Epithelial cell of esophagus (primary cell): ENCODE results near the gene TPST2.

Source experiments
- DNase-seq: peaks from one replicate; pipeline ENCODE4 v3.0.0; 2010; ENCODE audit warnings: low read depth
- H3K4me3 ChIP-seq: 2 replicates; pipeline ENCODE4 v1.5.1; 2011; ENCODE audit warnings: mild to moderate bottlenecking, low read length, control low read depth
- CTCF ChIP-seq: IDR thresholded peaks from 2 replicates; pipeline ENCODE4 v1.5.1; 2011; ENCODE audit warnings: low read depth, mild to moderate bottlenecking, low read length, control low read depth, inconsistent platforms; ENCODE audit not compliant: insufficient read depth; ENCODE audit errors: missing control alignments

Gene TPST2

GRCh38 chr22:26601726-26602125 lies 11.8 kb upstream of the TPST2 start:
- TF ChIP-seq CTCF, result no peak
- no peak overlapping the region for H3K4me3 ChIP-seq
- DNase-seq, result no peak

GRCh38 chr22:26599505-26599904 lies 9.6 kb upstream of the TPST2 start:
- H3K4me3 ChIP-seq, result no peak overlapping the region
- no peak for DNase-seq
- no peak for TF ChIP-seq CTCF

GRCh38 chr22:26597480-26597879 lies 7.5 kb upstream of the TPST2 start:
- no peak overlapping the region for H3K4me3 ChIP-seq
- DNase-seq, result no peak
- TF ChIP-seq CTCF, result no peak

- no peak for TF ChIP-seq CTCF
- no peak for DNase-seq
Measured at GRCh38 chr22:26597026-26597425, 7.1 kb upstream of the TPST2 start.

GRCh38 chr22:26593763-26594162 lies 3.8 kb upstream of the TPST2 start:
- DNase-seq, result no peak
- H3K4me3 ChIP-seq, result no peak overlapping the region

More at GRCh38 chr22:26597026-26597425, 7.1 kb upstream of the TPST2 start:
- H3K4me3 ChIP-seq, result no peak overlapping the region

GRCh38 chr22:26592421-26592891 lies 2.5 kb upstream of the TPST2 start:
- no peak for TF ChIP-seq CTCF
- DNase-seq, result peak; percentile 56
- H3K4me3 ChIP-seq, result no peak overlapping the region

More at GRCh38 chr22:26593763-26594162, 3.8 kb upstream of the TPST2 start:
- no peak for TF ChIP-seq CTCF

GRCh38 chr22:26589367-26589844 lies 526 bp downstream of the TPST2 start:
- peak overlapping the region; percentile 82 for H3K4me3 ChIP-seq
- no peak for TF ChIP-seq CTCF
- peak; percentile 36 for DNase-seq
